Right forelimb (tissue), 1 donor: ENCODE measurements around the gene ATP9B.

Source experiments
- DNase-seq: peaks from one replicate; pipeline ENCODE4 v3.0.0-alpha.2; 2018

ATP9B gene

DNA sequence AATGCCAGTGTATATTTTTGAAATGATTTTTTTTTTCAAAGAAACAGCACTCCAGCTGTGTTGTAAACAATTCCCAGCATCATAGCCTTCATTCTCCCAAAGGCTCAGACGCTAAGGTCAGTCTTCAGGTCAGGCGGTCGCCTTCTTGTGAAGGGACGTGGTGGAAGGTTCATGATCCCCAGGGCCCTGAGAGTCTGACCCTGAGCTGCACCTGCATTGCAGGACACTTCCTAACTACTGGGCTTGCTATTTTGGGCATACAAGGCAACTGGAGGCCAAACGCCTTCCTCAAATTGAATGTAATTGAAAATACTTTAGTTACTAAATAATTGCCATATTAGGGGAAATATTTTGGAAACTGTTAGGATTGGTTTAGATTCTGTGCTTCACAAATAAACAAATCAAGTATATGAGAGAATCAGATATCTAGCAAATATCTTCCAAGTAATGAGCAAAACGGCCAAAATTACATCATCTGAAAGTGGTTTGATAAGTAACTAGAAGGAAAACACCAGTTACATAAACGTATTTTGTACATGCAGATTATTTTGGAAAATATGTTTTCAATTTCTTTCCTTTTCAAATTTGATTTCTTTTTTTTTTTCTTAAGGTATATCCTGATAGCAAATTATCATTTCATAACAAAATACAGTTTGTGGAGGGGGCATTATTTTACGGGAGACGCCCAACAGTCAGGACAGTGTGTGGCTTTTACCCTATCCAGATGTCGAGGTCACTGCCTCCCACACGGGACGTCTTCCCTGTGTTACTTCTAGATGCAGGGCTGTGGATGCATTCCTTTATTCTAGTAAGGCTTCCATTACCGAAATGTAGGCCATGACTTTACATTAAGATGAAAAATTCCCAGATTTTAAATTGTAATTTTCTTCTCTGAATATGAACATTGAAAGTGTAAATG, 136.0 kb downstream of the ATP9B start:
- no peak for DNase-seq

DNA sequence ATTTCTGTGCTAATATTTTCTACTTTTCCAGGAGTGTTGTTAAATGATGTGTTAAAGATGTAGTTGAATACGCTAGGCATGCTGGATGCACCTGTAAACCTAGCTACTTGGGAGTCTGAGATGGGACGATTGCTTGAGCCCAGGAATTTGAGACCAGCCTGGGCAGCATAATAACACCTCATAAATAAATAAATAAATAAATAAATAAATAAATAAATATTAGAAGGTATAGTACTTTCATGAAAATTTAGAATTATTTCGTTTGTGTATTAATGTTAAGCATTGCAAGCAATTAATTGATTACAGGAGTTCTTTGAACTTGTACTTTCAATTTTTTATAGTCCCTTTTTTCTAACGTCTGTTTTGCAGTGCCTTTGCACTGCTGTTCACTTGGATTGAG, 137.2 kb downstream of the ATP9B start:
- DNase-seq = no peak

DNA sequence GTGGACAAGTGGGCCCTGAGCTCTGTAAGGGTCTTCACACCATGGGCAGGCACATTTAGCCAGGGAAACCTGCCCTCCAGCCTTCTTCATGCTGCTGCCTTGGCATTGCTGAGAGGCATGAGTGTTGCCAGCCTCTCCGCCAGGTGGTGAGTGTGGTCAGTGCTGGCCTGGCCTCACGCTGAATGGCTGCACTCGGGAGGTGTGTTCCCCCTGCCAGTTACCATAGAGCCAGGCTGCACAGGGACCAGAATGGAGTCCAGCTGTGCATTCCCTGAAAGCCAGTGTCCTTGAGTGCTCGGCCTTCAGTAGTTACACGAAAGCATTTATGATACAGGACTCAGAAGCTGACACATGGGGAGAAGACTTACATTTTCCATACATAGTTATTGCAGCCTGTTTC, 139.7 kb downstream of the ATP9B start:
- DNase-seq = no peak

DNA sequence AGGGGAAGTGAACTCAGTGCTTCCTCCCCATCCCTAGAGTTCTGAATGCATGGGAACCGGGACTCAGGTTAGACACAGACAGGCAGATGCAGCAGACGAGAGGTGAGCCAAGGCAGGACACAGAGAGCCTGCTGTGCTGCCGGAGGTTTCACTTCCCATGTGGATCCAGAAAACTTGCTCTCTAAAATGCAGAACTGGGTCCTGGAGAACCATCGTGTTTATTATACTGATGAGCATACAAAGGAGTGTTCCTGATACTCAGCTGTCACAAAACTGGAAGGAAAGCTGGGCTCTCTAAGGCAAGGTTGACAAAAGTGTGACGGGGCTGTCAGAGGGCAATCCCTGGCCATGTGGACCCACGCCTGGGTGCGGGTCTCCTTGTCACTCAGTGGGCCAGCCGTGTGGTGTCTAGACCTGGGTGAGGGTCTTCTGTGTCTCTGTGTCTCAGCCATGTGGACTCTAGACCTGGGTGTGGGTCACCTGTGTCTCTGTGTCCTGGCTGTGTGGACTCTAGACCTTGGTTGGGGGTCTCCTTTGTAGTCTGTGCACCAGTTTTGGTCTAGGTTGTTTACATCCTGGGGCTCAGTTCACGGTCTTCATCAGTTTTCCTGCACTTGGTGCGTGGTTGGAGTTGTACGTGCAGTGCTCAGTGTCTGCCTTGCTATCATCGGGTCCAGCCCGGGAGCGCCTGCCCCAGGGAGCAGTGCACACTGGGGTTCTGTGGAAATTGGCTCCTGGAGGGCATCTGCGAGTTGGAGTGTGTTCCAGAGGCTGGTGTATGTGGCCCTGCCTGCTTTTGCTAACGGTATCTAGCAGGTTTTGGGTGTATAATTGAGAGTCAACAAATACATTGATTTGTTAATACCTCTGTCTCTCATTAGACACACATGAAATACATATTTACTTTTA, 141.1 kb downstream of the ATP9B start:
- DNase-seq = no peak

DNA sequence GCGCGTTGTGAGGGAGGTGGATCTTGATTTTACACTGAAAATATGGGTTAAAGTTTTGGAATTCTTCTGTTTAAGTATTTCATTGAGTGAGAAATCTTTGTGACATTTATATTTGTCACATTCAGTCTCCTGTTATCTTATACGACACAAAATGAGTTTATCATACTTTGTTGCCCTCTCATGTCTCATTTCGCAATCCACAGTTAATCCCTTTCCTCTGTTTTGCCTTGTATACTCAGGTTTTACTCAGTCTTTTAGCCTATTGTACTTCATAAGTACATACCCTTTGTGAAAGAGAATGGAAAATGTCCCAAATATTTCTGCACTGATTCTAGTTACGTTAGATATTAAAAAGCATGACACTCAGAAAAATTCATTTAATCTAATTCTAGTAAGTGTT, 142.7 kb downstream of the ATP9B start:
- DNase-seq = no peak

DNA sequence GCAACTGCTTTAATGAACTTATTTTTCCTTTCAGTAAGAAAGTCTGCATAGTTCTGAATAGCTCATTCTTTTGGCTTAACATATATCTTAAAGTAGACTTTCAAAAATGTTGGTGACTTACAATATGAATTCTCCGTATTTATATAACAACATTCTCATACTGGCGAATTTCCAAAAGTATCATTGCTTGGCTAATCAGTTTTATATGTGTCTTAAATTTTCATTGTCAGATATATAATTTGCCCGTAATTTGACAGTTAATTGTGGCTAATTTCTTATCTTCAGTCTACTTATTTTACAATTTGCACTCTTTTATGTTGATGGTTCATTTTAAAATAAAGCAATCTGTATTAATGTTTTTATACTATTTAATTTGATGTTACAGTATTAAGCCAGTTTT, 144.9 kb downstream of the ATP9B start:
- DNase-seq = no peak

DNA sequence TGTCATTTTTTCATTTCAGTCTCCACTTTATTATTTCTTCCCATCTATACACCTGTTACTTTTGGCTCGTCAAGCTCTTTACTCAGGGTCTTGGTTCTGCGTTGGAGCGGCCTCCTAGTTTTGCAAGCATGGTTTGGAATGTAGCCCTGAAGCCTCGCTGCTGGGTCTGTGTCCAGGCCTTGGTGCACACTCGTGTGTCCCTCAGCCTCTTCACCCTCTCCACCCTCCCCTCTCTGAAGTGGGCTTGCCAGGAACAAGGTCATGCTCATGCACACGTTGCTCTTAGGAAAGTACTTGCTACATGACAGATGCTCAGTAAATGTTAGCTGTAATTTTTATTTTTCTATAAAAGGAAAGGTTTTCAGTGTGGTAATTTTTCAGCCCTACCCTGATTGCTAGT, 147.0 kb downstream of the ATP9B start:
- DNase-seq = no peak

DNA sequence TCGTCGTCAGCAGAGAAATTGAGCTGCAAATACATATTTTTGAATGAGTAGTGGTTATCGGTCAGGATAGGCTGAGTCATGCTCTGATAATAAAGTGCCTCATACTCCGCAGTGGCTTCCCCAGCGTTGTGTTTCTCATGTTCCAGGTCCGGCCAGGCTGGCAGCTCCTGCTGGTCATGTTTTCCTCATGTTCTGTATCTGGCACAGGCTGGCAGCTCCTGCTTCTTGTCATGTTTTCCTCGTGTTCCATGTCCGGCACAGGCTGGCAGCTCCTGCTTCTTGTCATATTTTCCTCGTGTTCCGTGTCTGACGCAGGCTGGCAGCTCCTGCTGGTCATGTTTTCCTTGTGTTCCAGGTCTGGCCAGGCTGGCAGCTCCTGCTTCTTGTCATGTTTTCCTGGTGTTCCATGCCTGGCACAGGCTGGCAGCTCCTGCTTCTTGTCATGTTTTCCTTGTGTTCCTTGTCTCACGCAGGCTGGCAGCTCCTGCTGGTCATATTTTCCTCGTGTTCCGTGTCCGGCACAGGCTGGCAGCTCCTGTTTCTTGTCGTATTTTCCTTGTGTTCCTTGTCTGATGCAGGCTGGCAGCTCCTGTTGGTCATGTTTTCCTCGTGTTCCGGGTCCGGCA, 148.9 kb downstream of the ATP9B start:
- DNase-seq = no peak

DNA sequence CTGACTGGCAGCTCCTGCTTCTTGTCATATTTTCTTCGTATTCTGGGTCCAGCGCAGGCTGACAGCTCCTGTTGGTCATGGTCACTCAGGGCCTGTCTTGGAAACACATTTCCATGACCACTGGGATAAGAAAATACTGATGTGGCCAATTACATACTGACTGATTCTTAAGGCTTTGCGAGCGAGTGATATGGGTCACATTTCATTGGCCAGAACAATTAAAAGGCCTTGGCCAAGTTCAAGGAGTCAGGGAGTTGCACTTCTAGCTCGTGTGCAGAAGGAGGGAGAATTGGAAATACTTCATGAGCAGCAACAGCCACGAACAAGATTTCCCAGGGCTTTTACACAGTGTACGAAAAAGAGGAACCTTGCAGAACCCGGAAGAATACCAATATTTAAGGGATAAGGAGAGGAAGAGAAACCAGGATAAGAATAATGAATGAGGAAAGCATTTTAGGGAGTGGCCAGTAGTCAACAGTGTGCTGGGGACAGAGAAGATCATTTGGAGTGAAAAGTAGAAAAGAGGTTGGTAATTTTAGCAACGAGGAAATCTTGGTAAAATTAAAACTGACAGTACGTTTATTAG, 149.5 kb downstream of the ATP9B start:
- no peak for DNase-seq

DNA sequence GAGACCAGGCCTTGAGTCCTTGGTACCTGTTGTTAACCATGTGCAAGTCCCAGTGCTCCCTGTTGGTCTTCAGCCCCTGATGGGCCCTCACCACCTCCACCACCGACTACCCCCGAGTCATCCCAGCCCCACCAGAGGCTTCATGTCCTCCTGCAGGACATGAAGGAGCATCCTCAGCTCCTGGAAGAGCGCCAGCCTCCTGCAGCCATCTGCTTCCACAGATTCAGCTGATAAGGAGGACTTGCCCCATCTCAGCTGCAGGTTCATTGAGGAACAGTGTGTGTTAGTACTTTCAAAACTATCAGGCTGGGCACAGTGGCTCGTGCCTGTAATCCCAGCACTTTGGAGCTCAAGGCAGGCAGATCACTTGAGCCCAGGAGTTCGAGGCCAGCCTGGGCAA, 151.9 kb downstream of the ATP9B start:
- no peak for DNase-seq

DNA sequence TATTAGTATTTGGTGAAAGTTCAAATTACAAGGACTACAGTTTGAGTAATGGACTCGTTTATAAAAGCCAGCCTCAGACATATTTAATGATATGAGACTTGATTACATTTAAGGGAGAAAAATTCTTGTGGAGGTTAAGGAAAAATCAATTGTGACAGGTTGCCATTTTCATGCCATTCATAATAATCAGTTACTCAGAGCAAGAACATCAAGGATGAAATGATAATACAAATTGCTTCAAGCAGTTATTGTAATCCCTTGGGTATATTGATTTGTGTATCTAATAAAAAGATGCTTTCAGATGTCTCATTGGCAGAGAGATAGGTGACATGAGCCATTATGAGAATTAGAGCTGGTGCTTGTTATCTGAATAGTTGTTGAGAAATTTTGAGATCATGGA, 153.6 kb downstream of the ATP9B start:
- no peak for DNase-seq

DNA sequence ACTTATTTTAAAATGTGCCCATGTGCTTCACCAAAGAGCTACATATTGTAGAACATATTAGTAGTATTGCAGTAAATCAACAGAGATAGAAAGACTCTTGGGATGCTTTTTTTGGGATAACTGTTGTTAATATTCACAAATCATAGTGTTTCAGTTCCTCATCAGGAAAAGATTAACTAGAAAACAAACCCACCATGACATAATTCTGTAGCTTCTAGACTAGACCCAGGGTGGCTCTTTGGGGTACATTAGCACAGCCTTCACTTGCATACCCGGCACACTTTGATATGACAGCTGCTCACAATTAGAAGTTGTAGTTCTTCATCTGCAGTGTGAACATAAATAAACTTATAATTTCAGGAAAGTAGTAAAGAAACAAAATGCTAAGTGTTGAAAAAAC, 154.2 kb downstream of the ATP9B start:
- no peak for DNase-seq

DNA sequence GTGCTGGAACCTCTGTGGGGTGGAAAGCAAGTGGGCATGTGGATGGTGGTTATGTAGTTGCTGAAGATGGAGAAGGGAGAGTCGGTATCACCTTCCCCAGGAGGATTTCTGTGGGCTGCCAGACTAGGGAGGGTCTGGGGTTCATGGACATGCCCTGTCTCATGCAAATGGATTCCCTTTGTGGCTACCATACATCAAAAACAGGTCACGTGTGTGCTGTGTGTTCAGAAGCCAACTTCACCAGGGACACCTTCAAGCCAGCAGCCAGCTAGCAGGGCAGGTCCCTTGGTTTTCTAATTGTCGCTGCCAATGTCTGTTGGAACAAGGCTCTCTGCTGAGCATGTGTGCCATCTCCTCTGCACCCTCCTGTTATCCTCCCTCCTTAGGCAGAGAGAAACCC, 155.2 kb downstream of the ATP9B start:
- DNase-seq = no peak

DNA sequence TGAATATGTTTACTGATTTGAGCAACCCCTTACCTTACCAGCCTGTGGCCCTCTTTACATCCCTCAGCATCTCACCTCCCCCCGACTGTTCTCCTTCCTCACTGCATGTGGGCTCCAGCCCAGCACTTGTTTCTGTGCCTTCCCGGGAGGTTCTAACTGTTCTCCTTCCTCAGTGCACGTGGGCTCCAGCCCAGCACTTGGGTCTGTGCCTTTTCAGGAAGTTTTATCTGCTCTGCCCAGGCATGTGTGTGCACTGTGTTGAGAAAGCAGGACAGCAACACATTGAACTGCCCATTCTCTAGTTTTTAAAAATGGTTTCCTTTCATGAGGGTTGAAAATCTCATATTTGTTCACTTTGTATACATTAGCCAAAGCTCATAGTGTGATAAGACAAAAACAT, 158.4 kb downstream of the ATP9B start:
- no peak for DNase-seq

DNA sequence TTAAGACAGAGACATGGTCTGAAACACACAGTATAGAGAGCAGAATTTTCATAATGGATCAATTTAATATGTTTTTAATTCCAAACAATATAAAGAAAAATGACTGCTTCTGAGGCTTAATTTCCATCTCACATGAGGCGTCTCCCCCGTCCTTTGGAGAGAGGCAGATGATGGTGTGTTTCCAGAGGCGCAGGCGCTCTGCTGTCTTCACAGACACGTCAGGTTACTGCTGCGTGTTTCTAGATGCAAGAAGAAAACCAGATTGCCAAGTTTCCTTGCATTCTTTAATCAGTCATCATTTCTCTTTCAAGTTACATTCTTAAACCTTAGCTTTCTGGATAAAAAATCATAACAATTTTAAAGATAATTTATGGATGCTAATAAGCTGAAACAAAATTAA, 160.2 kb downstream of the ATP9B start:
- DNase-seq = no peak

DNA sequence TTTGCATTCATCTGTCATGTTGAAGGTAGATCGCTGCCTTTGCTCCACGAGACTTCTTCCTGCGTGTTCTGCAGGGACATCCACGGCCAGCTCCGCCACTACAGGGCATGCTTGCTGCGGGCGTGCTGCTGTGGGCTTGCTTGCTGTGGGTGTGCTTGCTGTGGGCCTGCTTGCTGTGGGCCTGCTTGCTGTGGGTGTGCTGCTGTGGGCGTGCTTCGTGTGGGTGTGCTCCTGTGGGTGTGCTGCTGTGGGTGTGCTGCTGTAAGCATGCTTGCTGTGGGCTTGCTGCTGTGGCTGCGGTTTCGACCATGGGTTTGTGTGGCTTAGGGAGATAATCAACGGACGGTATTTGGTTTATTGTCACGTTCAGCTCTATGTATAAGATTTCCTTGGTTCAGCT, 165.2 kb downstream of the ATP9B start:
- no peak for DNase-seq

DNA sequence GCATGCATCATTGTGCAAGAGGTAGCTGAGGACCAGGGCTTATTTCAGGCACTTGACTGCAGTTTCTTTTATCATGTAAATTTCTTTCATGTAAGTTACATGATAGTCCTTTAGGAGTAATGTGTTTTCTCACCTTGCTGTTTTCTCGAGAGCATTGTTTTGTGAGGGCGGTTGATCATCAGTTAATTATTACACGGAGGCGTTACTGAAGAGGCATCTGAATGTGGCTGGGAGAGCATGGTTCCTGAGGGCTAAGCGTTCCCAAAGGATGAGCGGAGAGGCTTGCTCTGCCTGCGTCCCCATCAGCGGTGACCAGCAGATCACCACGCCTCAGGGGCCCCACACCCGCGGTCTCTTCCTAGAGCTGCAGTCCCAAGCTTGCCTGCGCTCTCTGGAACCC, 170.4 kb downstream of the ATP9B start:
- DNase-seq = no peak

DNA sequence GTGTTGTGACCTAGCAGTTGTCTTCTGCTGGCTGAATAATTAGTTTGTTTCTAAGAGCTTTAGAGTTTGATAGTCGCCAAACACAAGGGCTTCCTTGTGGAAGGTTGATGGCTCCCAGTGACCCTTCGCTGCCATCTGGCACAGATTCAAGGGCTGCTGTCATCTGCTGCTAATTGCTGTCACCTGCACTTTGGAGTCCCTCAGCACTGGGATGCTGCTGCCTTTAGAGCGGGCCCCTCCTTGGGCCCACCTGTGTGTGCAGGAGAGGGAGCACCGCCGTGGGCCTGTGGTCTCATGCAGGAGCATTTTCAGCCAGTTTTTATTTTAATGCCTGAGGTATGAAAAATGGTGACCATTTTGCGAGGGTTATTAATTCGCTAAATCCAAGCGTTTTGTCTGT, 172.6 kb downstream of the ATP9B start:
- no peak for DNase-seq

DNA sequence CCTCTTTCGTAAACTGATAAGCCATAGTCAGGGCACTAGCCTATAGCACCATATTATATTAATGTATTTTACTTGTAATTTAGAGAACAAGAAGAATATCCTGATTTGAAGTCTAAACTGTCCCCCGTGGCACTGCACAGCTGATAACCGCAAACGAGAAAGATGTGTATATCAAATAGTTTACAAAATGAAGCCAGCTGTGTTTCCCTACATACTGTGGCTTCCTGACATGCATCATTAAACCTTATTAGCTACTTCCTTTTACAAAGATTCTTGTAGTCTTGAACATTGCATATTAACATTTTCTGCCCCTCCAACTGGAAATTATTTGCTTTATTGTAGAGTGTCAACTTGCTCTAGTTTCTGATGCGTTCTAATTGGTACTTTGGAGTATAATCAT, 173.1 kb downstream of the ATP9B start:
- no peak for DNase-seq

DNA sequence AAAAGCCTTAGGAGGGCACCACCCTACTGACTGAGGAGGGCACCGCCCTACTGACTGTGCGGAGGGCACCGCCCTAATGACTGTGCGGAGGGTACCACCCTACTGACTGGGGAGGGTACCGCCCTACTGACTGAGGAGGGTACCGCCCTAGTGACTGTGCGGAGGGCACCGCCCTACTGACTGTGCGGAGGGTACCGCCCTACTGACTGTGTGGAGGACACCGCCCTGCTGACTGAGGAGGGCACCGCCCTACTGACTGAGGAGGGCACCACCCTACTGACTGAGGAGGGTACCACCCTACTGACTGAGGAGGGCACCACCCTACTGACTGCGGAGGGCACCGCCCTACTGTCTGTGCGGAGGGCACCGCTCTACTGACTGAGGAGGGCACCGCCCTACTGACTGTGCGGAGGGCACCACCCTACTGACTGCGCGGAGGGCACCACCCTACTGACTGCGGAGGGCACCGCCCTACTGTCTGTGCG, 176.4 kb downstream of the ATP9B start:
- no peak for DNase-seq

DNA sequence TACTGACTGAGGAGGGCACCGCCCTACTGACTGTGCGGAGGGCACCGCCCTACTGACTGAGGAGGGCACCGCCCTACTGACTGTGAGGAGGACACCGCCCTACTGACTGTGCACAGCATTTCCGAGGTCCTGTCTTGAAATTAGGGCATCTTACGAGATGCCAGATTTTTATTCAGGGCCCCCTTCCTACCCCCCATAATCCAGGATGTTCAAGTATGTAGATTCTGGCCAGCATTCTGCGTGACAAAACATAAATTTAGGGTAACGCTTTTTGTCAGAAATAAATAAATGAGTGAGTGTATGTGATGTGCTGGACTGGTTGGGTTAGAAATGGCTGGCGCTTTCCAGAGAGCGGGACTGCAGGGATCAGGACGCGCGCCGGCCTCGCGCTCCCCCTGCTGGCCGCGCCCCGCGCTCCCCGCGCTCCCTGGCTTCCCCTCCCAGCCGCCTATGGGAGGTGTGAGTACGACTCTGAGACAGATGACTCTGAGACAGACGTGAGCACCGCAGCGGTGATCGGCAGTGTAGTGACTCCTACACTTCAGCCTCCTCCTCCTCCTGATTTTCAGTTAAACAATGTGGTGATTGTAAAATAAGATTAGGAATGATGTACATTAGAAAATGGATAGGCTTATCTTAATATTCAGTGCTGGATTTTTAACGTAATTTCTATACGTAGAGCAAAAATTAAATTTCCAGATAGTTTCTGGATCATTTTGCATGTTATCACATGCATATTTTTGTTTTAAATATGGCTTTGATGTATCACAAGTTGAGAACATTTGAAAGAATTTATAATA, 177.3 kb downstream of the ATP9B start:
- peak; percentile 84 for DNase-seq

DNA sequence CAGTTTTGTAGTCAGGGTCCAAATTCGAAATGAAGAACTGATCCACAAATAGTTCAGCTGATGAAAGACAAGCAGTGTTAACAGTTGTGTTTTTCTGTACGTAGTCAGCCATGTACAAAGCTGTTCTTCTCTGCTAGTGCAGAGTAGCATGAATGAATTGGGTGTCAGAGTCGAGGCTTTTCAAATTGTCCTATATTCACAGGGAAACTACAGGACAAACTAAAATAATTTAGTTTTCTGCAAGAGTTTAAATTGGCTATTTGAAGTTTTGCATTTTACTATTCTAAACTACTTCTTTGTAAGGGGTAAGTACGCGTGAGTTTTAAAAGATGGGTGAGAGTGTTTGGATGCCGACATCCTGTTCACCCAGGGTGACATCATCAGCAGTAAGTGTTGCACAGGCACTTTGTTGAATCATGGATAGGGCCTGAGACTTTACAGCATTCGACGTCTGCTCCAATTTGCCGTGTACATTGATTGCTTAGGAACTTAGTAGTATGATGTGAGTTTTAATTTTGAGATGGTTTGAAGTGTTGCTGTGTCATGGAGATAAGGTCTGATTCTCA, 179.4 kb downstream of the ATP9B start:
- no peak for DNase-seq
